SK-N-DZ (cell line): ENCODE measurements around the gene MALL.
"Not testable (repeated sequence)": the region's sequence is repeated elsewhere in the genome, so short reads cannot be mapped to it uniquely, and the experiment has no call there.

ENCODE experiments used
- DNase-seq: peaks from one replicate; pipeline ENCODE4 v3.0.0-alpha.2; 2015; ENCODE audit warnings: low spot score
- small RNA-seq, 2 experiments: library from RNA; depleted of rRNA; stranded (forward); fragments of <200 nt; gene quantifications; one replicate each; pipeline ENCODE3, GENCODE V24; 2014

The MALL gene

DNA sequence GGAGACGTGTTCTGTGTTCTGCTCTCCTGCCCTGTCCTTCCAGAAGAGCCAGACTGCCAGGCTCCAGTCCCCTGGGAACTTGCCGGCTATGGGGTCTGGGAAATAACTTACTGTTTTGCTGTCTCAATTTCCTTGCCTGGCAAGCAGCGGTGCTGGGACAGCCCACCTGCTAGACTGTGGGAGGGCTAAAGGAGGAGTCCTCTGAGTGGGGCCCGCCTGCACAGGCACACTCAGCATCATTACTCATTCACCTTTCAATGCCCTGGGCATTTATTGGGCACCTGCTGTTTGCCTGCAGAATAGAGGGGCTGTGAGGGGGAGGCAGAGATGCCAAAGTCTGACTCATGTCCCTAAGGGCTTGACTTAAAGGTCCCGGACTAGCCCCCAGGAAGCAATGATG lies 65.4 kb downstream of the MALL start:
- not testable (repeated sequence) for DNase-seq

DNA sequence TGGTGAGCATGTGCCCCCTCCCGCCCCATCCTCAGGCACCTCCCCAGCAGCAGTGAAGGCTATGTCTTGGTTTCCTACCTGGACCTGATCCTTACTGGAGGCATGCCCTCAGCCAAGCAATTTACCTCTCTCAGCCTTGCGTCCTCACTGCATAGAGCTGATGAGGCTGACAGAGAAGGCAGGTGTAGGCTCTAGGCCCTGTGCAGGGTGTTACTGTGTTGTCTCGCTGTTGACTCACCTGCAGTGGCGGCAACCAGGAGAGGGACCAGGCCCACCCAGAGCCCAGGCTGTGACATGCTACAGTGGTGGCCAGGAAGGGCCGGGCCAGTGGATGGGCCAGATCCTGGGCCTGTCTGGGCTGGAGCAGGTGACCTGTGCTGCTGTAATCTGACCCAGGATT lies 65.9 kb downstream of the MALL start:
- not testable (repeated sequence) for DNase-seq

DNA sequence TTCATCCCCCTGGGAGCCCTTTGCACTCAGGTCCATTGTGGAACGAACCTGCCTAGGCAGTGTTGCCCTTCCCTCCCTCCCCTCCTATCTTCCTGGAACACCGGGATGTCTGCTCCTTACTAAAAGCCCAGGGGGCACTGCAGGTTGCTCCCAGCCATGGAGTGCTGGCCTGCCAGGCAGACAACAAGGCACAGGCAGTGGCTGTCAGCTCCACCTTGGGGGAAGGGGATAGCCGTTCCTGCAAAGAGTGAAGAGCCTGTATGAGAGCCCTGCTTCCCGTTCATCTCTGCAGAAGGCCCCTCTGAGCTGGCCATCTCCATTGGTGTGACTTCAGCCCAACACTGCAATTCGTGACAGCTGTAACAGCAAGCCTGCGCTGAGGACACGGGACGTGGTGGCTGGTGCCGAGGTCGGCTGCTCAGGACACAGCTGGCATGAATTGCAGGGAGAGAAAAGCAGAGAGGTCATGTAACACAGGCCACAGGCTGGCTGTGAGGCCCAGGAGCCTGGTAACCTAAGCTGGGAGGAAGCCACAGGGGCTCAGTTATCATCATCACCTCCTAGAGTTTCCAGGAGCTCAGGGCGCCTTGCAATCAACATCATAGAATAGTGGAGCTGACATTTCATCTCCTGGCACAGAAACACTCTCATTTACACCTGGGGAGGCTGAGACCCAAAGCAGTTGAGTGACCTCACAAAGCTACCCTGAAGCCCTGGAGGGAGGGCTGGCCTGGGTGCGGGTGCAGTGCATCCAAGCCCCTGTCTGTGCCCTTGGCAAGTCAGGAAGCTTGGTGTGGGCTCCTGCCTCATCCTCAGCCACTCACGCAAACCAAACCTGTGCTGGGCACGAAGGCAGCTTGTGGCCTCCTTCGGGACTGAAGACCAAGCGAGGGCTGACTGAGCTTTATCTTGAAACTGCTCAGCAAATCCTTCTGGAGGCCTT lies 67.1 kb downstream of the MALL start:
- not testable (repeated sequence) for DNase-seq

DNA sequence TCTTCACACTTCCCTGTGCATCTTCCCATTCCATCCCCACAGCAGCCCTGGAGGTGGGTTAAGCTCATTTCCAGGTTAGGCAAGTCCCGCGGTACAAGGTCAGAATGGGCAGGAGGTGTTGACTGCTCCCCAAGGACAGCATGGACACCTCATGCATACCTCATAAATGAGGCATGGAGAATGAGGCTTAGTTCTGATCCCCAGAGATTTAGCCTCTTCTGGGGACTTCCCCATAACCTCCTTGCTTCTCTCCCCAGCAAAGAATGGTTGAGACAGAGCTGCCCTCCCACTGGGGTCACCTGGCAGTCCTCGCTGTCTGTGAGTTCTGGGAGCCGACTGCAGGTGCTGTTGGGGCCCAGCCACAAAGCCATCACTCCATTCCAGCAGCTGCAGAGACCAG lies 68.4 kb downstream of the MALL start:
- DNase-seq: not testable (repeated sequence)

DNA sequence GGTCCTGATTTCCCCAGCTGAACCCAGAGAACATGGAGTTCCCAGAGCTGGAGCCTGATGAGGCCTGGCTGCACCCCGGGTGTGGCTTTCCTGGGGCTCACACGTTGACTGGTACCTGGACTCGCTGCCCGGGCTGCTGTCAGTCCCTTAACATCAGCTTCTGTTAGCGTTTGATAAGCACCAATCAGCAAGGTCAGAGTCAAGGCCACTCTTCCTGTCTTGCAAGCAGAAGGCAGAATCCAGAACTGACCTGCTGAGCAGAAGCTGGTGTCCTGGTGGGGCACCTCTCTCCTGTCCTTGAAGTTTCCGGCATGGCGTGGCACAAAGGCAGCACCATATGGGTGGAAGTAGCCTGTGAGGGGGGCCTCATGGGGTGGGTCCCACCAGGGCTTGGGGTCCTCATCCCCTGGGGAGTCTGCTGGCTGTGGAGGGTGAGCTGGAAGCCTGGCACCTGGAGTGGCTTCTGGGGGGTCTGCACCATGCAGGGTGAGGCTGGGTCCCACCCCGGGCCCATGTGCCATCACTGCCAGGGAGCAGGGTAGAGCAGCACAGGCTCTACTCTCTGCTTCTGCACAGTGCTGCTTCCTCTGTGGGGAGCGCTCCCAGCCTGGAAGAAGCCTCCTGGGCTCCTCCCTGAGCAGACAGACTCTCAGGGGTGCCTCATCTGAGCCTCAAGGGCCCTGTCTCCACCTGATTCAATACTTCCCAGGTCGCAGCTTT lies 73.5 kb downstream of the MALL start:
- DNase-seq: not testable (repeated sequence)

DNA sequence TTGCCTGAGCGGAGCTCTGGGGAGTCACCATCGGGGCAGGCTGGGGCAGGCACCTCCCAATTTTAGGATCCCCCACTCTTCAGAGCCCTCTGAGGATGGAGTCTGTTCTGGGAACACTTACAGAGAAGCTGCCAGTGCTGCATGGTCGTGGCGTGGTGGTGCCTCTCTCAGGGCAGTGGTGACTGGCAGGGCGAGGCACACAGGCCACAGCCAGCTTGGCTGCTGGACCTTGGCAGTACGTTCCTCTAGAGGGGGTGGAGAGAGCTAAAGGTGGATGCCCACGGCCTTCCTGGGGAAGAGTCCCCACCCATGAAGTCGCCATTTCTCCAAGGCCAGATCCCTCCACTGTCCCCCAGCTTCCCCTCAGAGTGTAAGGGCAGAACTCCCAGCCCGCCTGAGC lies 78.3 kb downstream of the MALL start:
- DNase-seq: not testable (repeated sequence)

DNA sequence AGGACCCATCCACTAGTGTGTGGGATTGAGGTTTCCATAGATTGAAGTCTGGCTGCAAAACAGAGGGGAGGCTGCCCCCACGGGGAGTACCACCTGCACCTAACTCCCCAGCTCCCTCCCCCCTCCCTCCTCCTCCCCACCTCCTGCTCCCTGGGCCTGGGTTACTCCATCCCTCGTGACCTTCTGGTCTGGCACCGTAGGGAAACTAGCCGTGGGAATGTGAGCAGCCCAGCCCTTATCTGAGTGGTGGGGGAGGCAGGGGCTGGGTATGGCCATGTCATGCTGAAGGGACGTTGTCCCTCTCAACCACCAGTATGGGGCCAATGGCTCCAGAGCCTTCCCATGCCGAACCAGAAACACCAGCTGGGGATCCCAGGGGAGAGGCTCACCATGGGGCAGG lies 80.2 kb downstream of the MALL start:
- DNase-seq: not testable (repeated sequence)

DNA sequence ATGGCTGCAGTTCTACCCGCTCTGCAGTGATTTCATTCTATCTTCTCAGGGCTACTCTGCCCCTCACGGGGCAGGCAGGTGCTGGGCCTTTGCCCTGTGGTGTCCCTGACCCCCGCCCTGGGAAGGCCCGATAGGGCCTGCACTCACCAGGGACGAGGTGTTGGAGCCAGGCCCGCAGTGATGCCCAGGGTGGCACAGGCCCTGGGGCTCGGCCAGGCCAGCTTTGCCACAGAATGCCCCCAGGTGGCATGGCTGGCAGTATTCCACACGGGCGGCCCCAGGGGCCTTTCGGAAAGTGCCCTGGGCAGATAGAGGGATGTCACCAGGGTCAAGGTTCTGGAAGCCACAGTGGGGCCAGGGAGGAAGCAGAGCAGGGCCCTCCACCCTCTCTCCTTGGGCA lies 80.7 kb downstream of the MALL start:
- not testable (repeated sequence) for DNase-seq

Small RNAs within 50 kb of the gene (small RNA-seq; reads per million reads assigned to genes)
- gene MIR4267: 0 reads per million in 2 experiments
- 0 reads per million in 2 experiments for gene MIR4436B1
